Measurements from ENCODE around the gene IPCEF1.
A peak's percentile ranks its signal among the peaks of the same experiment; 100 is the strongest.
"Not testable (repeated sequence)": the region's sequence is repeated elsewhere in the genome, so short reads cannot be mapped to it uniquely, and the experiment has no call there.

The IPCEF1 gene

DNA sequence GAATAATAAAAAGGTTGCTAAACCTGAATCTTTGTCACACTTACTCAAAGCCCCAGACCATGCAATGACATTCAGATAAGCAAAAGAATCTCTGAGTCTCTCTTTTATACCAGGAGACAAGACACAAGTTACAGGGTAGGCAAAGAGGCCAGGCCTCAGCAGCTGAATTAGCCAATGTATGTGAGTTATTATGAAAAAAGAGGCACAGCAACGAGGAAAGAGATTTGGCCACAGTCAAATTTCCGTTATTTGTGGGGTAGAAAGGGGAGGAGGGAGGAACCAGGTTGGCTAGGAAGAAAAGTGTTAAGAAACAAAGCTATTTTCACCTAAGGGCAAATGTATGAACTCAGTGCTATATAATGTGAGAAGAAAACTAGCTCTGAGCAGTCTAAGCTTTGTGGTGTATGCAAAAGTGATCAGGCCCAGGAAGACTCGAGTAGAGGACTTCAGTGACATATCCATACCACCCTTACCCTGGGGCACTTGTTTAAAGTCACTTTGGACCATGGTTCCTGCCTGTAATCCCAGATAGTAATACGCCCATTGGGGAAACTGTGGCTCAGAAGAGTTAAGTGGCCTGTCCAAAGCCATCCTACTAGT, 19.1 kb downstream of the IPCEF1 start:
- DNase-seq (ENCODE audit: low read depth in 2 of 2) = no peak

DNA sequence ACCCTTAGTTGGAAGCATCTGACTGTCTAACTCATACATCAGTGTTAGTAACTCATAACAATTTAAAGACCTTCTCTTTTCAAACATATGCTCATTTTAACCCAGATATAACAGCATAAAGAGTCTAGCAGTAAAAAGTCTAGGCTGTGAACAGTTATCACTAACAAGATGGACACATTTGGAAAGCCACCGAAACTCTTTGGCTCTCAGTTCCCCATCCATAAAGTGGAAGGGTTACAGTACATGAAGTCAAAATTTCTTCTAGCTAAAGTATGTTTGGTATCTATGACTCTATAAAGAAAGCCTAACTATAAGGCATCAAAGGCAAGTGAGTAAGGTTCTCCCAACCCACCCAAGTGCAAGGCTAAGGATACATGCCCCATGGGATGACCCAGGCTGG, 22.5 kb downstream of the IPCEF1 start:
- DNase-seq (ENCODE audit: low read depth in 2 of 2) = not testable (repeated sequence)

DNA sequence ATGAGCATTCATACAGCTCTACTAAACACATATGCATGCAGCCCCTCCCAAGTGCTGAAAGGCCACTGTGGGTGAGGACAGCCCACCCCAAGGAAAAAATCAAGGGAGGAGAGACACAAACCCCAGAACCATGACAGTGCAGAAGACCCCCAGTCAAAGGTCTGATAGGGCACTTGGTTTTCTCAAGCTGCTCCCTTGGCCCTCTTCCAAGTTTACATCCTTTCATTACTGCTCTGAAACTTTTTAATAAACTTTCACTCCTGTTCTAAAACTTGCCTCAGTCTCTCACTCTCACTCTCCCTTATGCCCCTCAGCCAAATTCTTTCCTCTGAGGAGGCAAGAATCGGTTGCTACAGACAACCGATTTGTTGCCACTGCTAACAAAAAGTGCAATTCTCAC, 24.9 kb downstream of the IPCEF1 start:
- no peak for DNase-seq (ENCODE audit: low read depth in 2 of 2)

DNA sequence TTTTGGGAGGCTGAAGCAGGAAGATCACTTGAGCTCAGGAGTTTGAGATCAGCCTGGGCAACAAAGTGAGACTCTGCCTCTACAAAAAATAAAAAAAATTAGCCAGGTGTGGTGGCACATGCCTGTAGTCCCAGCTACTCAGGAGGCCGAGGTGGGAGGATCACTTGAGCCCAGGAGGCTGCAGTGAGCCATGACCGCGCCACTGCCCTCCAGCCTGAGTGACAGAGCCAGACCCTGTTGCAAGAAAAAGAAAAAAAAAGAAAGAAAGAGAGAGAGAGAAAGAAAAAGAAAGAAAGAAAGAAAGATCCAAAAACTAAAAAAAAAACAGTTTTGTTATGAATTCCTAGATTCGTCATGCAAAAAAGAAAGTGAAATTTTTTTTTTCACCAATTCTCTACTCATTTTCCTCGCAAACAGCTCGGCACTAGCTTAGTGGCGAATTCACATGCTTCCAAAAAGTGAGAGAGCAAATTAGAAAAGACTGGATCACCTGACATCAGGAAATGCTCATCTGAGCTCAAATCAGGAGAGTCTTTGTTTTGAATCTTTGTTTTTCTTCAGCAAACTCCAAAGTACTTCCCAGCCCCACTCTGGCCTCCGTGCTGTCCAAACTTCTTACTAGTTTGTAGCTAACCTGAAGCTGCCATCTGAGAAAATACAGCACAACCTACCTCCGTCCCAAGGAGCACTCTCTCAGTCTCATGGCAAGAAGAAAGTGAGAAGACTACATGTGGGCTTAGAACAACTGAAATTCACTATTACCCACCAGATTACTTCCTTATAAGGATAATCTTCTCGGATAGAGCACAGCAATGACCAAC, 27.0 kb downstream of the IPCEF1 start:
- DNase-seq (ENCODE audit: low read depth in 2 of 2) = no peak

DNA sequence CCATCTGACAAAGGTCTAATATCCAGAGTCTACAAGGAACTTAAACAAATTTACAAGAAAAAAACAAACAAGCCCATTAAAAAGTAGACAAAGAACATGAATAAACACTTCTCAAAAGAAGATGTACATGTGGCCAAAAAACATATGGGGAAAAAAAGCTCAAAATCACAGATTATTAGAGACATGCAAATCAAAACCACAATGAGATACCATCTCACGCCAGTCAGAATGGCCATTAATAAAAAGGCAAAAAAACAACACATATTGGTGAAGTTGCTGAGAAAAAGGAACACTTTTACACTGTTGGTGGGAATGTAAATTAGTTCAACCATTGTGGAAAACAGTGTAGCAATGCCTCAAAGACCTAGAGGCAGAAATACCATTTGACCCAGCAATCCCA, 29.3 kb downstream of the IPCEF1 start:
- not testable (repeated sequence) for DNase-seq (ENCODE audit: low read depth in 2 of 2)

DNA sequence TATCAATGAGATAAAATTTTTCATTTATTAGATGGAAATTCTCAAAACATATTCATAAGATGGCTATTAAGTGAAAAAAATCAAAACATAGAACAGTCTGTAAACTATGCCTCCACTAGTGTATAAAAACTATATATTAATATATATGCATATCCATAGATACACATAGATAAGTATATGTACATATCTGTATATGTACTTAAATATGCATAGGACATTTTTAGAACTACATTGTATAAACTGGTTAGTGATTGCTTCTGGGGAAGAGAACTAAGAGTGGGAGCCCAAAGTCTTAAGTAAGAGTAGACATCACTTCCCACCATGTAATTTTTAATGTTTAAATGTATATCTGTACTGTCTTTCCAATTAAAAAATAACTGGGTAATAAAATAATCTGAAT, 31.5 kb downstream of the IPCEF1 start:
- DNase-seq (ENCODE audit: low read depth in 2 of 2) = no peak

DNA sequence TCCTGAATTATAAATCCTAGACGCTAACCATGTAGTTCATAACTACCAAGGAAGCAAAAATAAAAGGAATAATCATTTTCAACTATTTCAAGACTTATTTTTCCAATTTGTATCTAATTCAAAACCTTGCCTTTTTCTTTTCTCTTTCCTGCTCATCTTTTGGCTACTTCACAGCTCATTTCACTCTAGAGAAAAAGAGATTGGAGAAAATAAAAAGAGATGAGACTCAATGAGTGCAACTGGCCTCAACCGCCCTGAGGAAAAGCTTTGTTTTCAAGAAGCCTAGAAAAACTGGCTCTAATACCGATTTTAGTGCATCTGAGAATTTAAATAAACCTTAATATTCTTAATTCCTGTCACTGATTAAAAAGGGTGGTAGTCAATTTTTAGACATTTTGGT, 36.4 kb downstream of the IPCEF1 start:
- no peak for DNase-seq (ENCODE audit: low read depth in 2 of 2)

DNA sequence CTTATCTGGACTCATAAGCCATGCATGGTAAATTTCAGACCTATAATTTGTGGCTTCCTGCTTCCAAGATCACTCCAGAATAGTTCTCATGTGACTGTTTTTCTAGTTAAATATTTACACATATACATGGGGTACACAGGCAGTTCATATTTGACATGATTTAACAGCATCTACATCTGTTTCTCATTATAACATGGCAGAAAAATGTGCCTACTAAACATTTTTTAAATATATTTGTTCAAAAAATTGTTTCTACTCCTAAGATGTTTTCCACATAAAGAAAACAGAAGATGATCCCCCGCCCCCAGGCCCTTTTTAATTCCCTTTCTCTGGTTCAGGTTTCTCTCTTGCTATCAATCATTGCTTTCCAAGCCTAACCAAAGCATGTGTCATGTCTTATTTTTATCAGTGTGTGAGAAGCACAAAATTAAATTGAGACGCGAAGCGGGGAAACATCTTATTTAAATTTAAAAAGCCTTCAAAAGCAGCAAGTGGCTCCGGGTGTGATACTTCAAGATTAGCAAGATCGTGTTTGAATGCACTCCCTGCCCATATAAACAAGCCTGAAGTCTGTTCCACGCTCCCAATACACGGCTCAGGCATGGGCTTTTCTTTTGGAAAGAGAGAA, 37.3 kb downstream of the IPCEF1 start:
- DNase-seq (ENCODE audit: low read depth in 2 of 2) = no peak

DNA sequence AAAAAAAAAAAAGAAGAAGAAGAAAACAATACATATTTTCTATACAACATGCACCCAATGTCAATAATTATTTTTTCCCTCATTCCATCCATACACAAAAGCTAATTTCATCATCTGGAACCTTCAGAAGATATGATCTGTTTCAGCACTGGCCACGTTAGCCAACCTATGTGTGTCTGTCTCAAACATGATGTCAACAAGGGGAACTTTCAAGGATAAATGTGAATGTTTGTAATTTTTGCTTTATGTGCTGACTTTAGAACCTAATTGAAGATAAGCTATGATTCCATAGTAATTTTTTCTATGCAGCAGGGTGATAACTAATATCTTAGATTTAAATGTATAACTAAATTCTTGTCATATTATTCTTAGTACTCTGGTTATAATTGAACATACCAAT, 37.9 kb downstream of the IPCEF1 start:
- DNase-seq (ENCODE audit: low read depth in 2 of 2) = no peak

DNA sequence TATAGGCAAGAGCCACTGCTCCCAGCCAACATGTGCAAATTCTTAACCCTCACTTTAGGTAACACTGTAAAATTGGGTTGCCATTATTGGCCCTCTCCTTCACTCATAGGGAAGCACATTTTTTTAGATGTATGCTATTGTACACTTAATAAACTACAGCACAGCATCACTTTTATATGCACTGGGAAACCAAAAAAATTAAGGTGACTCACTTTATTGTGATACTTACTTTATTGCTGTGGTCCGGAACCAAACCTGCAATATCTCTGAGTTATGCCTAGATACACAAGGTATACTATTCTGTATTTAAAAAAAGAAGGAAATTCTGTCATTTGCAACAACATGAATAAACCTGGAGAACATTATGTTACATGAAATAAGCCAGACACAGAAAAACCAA, 40.5 kb downstream of the IPCEF1 start:
- no peak for DNase-seq (ENCODE audit: low read depth in 2 of 2)

DNA sequence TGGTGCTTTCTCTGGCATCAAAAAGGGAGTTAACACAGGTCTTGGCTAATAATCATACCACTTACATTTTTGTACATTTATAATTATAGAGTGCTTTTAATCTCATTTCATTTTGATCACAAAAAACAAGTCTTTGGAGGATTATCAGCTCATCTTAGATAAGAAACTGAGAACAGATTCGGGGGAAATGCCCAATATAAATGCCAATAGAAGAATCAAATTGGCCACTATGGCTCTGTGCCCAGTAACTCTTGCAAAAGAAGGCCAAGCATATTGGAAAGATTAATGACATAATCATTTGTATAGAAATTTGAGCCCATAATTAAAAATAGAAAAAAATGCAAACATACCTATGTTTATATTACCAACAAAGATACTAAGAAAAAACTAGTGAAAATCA, 42.5 kb downstream of the IPCEF1 start:
- no peak for DNase-seq (ENCODE audit: low read depth in 2 of 2)

DNA sequence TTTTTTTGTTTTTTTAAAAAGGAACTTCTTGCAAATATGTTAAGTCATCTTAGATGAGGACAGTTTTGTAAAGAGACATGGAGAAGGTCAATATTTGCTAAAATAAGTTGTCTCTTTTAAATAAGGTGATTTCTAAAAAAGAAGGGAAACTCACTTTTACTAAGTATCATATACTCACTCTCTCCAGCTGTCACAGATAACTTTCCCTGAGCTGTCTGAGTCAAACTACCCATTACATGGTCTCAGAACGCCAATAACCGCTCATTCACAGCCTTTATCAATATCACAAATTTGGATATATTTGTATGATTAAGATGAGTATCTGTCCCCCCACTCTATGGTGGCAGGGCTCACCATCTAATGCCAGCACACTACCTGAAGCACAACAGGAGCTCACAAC, 47.6 kb downstream of the IPCEF1 start:
- DNase-seq (ENCODE audit: low read depth in 2 of 2) = no peak

DNA sequence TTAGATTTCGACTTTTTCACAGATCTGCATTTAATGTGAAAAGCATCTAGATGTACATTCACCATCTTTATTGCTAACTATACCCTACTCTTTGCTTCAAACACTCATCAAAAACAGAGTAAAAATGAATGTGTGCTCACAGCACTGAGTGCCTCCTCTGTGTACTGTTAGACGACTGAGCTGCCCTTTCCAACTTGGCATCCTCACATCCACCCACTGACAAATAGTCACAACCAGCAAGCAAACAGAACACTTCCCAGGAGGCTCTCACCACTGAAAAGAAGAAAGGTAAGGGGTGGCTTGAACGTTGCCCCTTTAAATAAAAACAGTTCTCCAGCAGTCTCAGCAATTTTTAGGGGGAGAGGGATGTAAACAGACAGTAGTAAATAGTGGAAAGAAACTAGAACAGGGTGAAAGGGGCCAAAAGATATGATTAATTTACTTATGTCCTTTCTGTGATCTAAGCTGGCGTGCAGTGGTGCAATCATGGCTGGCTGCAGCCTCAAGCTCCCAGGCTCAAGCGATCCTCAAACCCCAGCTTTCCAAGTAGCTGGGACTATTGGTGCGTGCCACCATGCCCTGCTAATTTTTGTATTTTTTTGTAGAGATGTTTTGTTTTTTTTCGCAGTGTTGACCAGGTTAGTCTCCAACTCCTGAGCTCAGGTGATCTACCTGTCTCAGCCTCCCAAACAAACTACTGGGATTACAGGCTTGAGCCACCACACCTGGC, 48.7 kb downstream of the IPCEF1 start:
- no peak for DNase-seq (ENCODE audit: low read depth in 2 of 2)

DNA sequence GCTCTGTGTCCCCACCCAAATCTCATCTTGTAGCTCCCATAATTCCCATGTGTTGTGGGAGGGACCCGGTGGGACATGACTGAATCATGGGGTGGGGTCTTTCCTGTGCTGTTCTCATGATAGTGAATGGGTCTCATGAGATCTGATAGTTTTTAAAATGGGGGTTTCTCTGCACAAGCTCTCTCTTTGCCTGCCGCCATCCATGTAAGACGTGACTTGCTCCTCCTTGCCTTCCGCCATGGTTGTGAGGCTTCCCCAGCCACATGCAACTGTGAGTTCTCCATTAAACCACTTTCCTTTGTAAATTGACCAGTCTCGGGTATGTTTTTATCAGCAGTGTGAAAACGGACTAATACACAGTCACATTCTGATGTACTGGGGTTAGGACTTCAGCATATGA, 49.5 kb downstream of the IPCEF1 start:
- not testable (repeated sequence) for DNase-seq (ENCODE audit: low read depth in 2 of 2)

DNA sequence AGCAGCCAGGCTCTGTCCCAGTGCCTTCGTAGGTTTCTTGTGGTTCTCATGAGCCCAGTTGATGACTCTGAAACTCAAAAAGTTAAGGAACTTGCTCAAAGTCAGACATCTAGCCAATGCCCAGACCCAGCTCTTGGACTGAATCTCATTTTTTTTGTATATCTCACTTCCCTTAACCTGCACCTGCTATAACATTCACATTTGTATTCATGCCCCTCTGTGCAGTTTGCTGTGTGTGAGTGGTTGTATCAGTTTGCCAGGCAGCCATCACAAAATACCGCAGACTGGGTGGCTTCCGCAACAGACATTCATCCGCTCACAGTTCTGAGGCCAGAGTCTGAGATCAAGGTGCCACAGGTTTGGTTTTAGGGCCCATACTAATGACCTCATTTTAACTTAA, 49.9 kb downstream of the IPCEF1 start:
- no peak for DNase-seq (ENCODE audit: low read depth in 2 of 2)

DNA sequence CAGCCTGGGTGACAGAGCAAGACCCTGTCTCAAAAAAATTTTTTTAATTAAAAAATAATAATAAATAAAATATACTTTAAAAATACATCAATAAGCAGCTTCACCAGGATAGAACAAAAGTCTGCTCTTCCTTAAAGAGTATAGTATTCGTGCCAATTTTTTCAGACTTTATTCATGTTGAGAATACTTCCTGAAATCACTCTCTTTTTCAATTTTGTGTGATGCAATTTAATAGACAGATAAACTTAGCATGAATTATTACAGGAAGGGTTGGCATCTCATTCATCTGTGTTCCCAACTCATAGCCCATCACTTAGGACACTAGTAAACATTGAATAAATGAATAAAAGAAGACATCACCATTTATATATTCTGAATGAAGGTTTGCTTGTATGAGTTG, 52.4 kb downstream of the IPCEF1 start:
- no peak for DNase-seq (ENCODE audit: low read depth in 2 of 2)

DNA sequence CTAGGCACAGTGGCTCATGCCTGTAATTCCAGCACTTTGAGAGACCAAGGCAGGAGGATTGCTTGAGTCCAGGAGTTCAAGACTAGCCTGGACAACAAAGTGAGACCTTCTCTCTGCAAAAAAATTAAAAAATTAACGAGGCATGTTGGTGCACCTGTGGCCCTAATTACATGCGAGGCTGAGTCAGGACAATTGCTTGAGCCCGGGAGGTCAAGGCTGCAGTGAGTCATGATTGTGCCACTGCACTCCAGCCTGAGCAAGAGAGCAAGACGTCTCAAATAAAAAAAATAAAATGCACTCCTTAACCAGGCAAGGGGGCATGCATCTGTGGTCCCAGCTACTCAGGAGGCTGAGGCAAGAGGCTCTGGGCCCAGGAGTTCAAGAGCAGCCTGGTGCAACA, 53.0 kb downstream of the IPCEF1 start:
- not testable (repeated sequence) for DNase-seq (ENCODE audit: low read depth in 2 of 2)

DNA sequence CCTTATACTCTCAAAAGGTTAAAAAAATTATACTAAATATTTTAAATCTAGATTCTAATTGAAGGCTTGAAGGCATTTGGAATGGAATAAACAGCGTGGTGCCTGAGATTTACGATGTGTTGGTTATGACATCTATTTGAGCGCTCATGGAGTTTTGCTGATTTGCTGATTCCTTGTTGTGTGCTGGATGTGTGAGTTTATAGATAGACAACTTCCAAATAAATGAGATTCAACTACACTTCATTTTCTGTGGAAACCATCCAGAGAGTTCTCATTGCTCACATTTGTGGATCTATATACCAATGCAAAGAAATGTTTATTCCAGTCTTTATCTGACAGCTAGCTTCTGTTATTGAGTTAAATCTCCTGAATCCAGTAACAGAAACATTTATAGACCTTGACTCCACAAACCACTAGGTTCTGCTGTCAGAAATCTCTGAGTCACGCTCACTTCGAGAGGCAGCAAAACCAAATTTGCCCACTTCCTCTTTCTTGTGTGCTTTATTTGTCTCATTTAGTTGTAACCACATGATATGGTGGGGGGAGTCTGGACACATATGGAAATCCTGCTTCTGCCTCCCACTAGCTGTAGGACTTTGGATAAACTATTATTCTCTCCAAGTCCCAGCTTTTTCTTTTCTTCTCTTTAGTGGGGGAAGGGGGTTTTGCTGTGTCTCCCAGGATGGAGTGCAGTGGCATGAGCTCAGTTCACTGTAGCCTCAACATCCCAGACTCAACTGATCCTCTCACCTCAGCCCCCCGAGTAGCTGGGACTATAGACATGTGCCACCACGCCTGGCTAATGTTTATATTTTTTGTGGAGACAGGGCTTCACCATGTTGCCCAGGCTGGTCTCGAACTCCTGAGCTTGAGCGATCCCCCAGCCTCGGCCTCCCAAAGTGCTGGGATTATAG, 54.5 kb downstream of the IPCEF1 start:
- DNase-seq (ENCODE audit: low read depth in 2 of 2) = peak in 1 of 2 donors; percentile 13

DNA sequence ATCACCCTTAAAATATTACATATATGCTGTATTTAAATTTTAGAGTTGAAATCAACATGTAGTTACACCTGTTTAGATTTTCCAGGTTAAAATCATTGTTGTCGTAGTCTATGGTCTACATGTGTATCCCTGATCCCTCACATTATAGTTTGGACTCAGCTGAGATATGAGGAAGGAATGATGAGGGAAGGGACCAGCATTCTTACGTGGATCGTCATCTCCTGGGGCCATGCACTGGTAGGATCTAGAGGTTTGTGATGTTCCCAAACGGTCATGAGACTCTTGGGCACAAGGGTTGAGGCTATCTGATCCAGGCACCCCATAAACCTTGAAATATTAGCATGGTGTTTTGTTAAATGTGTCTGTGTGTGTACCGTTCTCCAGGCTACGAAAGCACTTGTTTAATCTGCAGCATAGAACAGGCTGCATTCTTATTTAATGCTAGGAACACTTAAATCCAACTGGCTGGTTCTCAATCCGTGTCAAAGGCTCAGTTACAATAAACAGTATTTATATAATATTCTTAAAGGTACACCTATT, 55.4 kb downstream of the IPCEF1 start:
- DNase-seq (ENCODE audit: low read depth in 2 of 2) = no peak

DNA sequence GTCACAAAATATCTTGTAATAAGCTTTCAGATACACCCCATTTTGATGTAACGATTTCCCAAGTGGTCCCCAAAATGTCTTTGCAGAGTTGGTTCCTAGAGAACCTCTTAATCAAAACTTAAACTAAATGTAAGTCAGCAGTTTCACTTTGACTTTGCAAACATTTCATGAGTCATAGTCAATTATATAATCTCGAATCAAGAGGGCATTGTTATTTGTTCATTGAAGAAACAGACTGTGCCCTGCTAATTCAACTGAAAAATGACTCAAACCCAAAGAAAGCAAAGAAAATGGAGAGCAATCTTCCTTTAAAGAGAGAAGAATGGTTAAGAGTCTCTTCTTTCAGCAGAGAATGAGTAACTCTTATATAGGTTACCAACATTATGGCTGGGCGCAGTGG, 58.3 kb downstream of the IPCEF1 start:
- no peak for DNase-seq (ENCODE audit: low read depth in 2 of 2)

DNA sequence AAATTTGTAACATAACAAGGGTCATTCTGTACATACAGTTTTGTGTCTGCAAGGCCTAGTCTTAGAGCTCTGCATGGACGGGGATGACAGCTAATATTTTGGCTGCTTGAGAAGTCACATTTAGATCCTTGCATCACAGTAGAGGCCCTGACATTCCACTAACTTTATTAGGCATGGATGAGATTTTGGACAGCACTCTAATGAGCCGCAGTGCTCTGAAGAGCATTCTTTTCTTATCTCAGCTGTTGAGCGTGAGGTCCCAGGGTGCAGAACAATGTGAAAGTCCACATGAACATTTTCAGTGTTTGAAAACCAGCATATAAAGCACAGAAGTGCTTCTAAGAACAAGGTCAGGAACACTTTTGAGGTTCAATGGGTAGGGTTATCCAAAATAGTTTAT, 58.9 kb downstream of the IPCEF1 start:
- no peak for DNase-seq (ENCODE audit: low read depth in 2 of 2)

Data from stimulated activated CD4-positive, alpha-beta T cell treated with anti-CD3 and anti-CD28 coated beads, Interleukin-15, amount 100 ng/mL, for 48 hours (primary cell).